HepG2 (cell line): ENCODE measurements around the gene CCDC142. TPM values are rescaled to one million over a fixed set of nuclear protein-coding genes. Genes with fewer than 3 reads are reported as not detected.

ENCODE experiments used
- ARHGAP35 ChIP-seq: sonication (generic); formaldehyde crosslinking; IDR thresholded peaks from 2 replicates; pipeline ENCODE4 v1.9.0; 2022; ENCODE audit warnings: mild to moderate bottlenecking, inconsistent platforms, moderate library complexity, missing genetic modification reagents, borderline replicate concordance
- ELF4 ChIP-seq: sonication (generic); formaldehyde crosslinking; IDR thresholded peaks from 2 replicates; pipeline ENCODE4 v1.5.0; 2020; ENCODE audit warnings: missing genetic modification reagents, mild to moderate bottlenecking, moderate library complexity, borderline replicate concordance
- FOSL2 ChIP-seq: sonication (generic); formaldehyde crosslinking; IDR thresholded peaks from 2 replicates; pipeline ENCODE4 v1.4.0; 2020; ENCODE audit warnings: missing genetic modification reagents
- GTF3A ChIP-seq: sonication (generic); formaldehyde crosslinking; conservative IDR thresholded peaks from 2 replicates; pipeline ENCODE4 v1.4.0; 2020; ENCODE audit warnings: mild to moderate bottlenecking, missing genetic modification reagents
- NCOR1 ChIP-seq: fragments of 200-600 bp; sonication (generic); IDR thresholded peaks from 2 replicates; pipeline ENCODE4 v1.7.0; 2017; ENCODE audit warnings: antibody characterized with exemption, low read length, borderline replicate concordance
- NFE2 ChIP-seq: sonication (generic); formaldehyde crosslinking; IDR thresholded peaks from 2 replicates; pipeline ENCODE4 v1.4.0; 2020; ENCODE audit warnings: missing genetic modification reagents
- NFKB2 ChIP-seq: sonication (generic); formaldehyde crosslinking; IDR thresholded peaks from 2 replicates; pipeline ENCODE4 v1.4.0; 2020; ENCODE audit warnings: missing genetic modification reagents, borderline replicate concordance
- RAD51 ChIP-seq: fragments of 450-650 bp; IDR thresholded peaks from 2 replicates; pipeline ENCODE4 v1.6.1; 2016; ENCODE audit warnings: borderline replicate concordance
- TBP ChIP-seq: sonication (generic); formaldehyde crosslinking; IDR thresholded peaks from 2 replicates; pipeline ENCODE4 v1.5.0; 2020; ENCODE audit warnings: missing genetic modification reagents
- ZFP82 ChIP-seq: sonication (generic); formaldehyde crosslinking; IDR thresholded peaks from 2 replicates; pipeline ENCODE4 v1.5.1; 2020; ENCODE audit warnings: mild to moderate bottlenecking, missing genetic modification reagents, borderline replicate concordance
- ZNF17 ChIP-seq: sonication (generic); formaldehyde crosslinking; IDR thresholded peaks from 2 replicates; pipeline ENCODE4 v1.5.0; 2020; ENCODE audit warnings: mild to moderate bottlenecking, missing genetic modification reagents
- ZNF230 ChIP-seq: sonication (generic); formaldehyde crosslinking; IDR thresholded peaks from 2 replicates; pipeline ENCODE4 v1.4.0; 2020; ENCODE audit warnings: mild to moderate bottlenecking, missing genetic modification reagents
- ZNF530 ChIP-seq: sonication (generic); formaldehyde crosslinking; IDR thresholded peaks from 2 replicates; pipeline ENCODE4 v1.5.0; 2020; ENCODE audit warnings: low read depth, mild to moderate bottlenecking, missing genetic modification reagents
- polyA plus RNA-seq, 8 experiments: library from polyadenylated mRNA; depleted of rRNA in 3 of 8; stranded (reverse) in 7 of 8; unstranded in 1 of 8; fragments of >200 nt; fragmentation: Illumina TruSeq in 4 of 8; extraction: Trizol in 4 of 8; gene quantifications; 2 replicates each; pipeline versions ENCODE4 v1.2.1 to v1.2.3, GENCODE V29; 2011 to 2016; ENCODE audit warnings: low read depth in 4 of 8, missing spikeins in 1 of 8, mixed read lengths in 1 of 8; ENCODE audit not compliant: insufficient read depth in 1 of 8
- total RNA-seq, 5 experiments: library from RNA; depleted of rRNA; stranded (reverse); fragments of >200 nt; fragmentation: Illumina TruSeq; extraction: Trizol; gene quantifications; 2 replicates each; pipeline ENCODE4 v1.2.3, GENCODE V29; 2016; ENCODE audit warnings: low read depth in 1 of 5
- TF ChIP-seq, protein P1 (sequence below): sonication (generic); formaldehyde crosslinking; IDR thresholded peaks from 2 replicates; pipeline ENCODE4 v1.4.0; 2020; ENCODE audit warnings: missing genetic modification reagents, borderline replicate concordance
- TF ChIP-seq, protein P2 (sequence below): IDR thresholded peaks from 2 replicates; pipeline ENCODE4 v1.6.1; 2012; ENCODE audit warnings: low read depth, low read length, improper control_type of control experiment
- TF ChIP-seq, protein P3 (sequence below): sonication (generic); formaldehyde crosslinking; IDR thresholded peaks from 2 replicates; pipeline ENCODE4 v1.8.0; 2022; ENCODE audit warnings: mild to moderate bottlenecking, missing genetic modification reagents, moderate library complexity
- TF ChIP-seq, protein P4 (sequence below): sonication (generic); formaldehyde crosslinking; IDR thresholded peaks from 2 replicates; pipeline ENCODE4 v1.4.0; 2020; ENCODE audit warnings: mild to moderate bottlenecking, missing genetic modification reagents

CCDC142 gene
- total and polyA plus RNA-seq, 2 of the 13 experiments (the other 11 are each of a cell fraction or from before 2014, with no cell fraction given) = 14.7 to 30.4 TPM

DNA sequence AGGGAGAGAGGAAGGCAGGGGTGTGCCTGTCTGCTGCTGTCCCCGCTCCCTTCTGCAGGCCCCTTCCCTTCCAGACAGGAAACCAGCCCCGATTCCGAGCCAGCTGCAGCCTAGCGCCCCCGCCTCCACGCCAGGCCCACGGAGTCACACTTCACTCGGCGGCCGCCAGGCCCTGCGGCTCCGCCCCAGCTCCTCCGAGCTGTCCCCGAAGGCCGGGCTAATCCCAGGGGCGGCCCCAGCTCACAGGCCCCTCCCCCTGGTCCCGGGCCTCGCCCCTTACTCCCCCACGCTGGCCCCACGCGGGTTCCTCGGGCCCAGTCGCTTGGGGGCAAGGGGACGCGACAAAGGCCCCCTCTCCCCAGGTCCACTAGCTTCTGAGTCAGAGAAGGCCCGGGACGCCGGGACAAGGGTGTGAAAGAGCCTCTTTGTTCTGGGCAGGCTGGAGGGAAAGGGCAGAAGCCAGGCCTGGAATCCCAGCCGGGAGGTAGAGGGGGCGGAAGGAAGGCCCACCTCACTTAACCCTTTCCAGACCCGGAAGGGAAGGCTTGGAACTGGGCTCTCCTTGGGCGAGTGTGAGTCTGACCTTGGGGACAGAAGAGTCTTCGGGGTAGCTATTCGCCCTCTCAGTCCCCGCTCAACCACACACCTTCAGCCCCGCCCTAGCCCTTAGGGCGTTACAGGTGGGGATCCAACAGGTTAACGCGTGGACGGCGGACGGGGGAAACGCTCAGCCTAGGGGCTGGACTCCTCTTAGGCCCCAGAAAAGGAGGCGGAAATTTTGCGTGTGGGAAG is 42.2 kb downstream of the CCDC142 start (continued):
- TF ChIP-seq, protein P1, sequence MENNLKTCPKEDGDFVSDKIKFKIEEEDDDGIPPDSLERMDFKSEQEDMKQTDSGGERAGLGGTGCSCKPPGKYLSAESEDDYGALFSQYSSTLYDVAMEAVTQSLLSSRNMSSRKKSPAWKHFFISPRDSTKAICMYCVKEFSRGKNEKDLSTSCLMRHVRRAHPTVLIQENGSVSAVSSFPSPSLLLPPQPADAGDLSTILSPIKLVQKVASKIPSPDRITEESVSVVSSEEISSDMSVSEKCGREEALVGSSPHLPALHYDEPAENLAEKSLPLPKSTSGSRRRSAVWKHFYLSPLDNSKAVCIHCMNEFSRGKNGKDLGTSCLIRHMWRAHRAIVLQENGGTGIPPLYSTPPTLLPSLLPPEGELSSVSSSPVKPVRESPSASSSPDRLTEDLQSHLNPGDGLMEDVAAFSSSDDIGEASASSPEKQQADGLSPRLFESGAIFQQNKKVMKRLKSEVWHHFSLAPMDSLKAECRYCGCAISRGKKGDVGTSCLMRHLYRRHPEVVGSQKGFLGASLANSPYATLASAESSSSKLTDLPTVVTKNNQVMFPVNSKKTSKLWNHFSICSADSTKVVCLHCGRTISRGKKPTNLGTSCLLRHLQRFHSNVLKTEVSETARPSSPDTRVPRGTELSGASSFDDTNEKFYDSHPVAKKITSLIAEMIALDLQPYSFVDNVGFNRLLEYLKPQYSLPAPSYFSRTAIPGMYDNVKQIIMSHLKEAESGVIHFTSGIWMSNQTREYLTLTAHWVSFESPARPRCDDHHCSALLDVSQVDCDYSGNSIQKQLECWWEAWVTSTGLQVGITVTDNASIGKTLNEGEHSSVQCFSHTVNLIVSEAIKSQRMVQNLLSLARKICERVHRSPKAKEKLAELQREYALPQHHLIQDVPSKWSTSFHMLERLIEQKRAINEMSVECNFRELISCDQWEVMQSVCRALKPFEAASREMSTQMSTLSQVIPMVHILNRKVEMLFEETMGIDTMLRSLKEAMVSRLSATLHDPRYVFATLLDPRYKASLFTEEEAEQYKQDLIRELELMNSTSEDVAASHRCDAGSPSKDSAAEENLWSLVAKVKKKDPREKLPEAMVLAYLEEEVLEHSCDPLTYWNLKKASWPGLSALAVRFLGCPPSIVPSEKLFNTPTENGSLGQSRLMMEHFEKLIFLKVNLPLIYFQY = peak; percentile 92; the same call in 1 of the 2 replicates
- TF ChIP-seq GTF3A (peak; percentile 65; the same call in 1 of the 2 replicates), ZNF230 (CRISPR knock-in tag) (peak; percentile 82), ELF4 (peak; percentile 89; the same call in 1 of the 2 replicates), NFE2 (CRISPR knock-in tag) (no peak), NCOR1 (no peak; the same call in 1 of the 2 replicates), FOSL2 (peak; percentile 88), ZFP82 (CRISPR knock-in tag) (no peak), NFKB2 (CRISPR knock-in tag) (peak; percentile 97), RAD51 (no peak), TBP (CRISPR knock-in tag) (no peak), ZNF530 (CRISPR knock-in tag) (no peak), ARHGAP35 (peak; percentile 77; the same call in 1 of the 2 replicates), ZNF17 (no peak; the same call in 1 of the 2 replicates)
- TF ChIP-seq, protein P2, sequence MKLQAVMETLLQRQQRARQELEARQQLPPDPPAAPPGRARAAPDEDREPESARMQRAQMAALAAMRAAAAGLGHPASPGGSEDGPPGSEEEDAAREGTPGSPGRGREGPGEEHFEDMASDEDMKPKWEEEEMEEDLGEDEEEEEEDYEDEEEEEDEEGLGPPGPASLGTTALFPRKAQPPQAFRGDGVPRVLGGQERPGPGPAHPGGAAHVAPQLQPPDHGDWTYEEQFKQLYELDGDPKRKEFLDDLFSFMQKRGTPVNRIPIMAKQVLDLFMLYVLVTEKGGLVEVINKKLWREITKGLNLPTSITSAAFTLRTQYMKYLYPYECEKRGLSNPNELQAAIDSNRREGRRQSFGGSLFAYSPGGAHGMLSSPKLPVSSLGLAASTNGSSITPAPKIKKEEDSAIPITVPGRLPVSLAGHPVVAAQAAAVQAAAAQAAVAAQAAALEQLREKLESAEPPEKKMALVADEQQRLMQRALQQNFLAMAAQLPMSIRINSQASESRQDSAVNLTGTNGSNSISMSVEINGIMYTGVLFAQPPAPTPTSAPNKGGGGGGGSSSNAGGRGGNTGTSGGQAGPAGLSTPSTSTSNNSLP = no peak
- TF ChIP-seq, protein P3, sequence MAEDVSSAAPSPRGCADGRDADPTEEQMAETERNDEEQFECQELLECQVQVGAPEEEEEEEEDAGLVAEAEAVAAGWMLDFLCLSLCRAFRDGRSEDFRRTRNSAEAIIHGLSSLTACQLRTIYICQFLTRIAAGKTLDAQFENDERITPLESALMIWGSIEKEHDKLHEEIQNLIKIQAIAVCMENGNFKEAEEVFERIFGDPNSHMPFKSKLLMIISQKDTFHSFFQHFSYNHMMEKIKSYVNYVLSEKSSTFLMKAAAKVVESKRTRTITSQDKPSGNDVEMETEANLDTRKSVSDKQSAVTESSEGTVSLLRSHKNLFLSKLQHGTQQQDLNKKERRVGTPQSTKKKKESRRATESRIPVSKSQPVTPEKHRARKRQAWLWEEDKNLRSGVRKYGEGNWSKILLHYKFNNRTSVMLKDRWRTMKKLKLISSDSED (CRISPR knock-in tag) = no peak
- TF ChIP-seq, protein P4, sequence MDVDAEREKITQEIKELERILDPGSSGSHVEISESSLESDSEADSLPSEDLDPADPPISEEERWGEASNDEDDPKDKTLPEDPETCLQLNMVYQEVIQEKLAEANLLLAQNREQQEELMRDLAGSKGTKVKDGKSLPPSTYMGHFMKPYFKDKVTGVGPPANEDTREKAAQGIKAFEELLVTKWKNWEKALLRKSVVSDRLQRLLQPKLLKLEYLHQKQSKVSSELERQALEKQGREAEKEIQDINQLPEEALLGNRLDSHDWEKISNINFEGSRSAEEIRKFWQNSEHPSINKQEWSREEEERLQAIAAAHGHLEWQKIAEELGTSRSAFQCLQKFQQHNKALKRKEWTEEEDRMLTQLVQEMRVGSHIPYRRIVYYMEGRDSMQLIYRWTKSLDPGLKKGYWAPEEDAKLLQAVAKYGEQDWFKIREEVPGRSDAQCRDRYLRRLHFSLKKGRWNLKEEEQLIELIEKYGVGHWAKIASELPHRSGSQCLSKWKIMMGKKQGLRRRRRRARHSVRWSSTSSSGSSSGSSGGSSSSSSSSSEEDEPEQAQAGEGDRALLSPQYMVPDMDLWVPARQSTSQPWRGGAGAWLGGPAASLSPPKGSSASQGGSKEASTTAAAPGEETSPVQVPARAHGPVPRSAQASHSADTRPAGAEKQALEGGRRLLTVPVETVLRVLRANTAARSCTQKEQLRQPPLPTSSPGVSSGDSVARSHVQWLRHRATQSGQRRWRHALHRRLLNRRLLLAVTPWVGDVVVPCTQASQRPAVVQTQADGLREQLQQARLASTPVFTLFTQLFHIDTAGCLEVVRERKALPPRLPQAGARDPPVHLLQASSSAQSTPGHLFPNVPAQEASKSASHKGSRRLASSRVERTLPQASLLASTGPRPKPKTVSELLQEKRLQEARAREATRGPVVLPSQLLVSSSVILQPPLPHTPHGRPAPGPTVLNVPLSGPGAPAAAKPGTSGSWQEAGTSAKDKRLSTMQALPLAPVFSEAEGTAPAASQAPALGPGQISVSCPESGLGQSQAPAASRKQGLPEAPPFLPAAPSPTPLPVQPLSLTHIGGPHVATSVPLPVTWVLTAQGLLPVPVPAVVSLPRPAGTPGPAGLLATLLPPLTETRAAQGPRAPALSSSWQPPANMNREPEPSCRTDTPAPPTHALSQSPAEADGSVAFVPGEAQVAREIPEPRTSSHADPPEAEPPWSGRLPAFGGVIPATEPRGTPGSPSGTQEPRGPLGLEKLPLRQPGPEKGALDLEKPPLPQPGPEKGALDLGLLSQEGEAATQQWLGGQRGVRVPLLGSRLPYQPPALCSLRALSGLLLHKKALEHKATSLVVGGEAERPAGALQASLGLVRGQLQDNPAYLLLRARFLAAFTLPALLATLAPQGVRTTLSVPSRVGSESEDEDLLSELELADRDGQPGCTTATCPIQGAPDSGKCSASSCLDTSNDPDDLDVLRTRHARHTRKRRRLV (CRISPR knock-in tag) = peak; percentile 84; the same call in 1 of the 2 replicates
